ENCODE data around the gene DICER1.

Gene DICER1

DNA sequence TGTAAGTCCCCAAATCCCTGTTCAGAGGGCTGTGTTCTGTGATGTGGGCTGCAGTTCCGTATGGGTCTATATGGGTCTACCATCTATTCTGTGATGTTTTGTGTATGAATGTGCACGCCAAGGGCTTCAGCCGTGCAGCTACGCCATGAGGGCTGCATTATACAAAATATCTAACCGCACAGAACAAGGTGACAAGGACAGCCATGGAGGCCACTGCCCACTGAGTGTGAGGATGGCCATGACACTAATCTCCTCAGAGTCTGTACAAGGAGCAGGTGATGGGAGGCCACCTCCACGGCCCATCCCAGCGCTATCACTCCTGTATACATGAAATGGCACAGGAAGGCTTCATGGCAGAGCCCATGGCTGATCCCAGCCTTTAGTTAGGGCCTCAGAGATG is 102.0 kb downstream of the DICER1 start:
- no peak for DNase-seq

GRCh38 chr14:95054346-95055280 is 102.7 kb downstream of the DICER1 start:
- no peak for DNase-seq

GRCh38 chr14:95052016-95052585 is 105.2 kb downstream of the DICER1 start:
- no peak for DNase-seq

GRCh38 chr14:95049952-95050351 is 107.4 kb downstream of the DICER1 start:
- DNase-seq, result no peak

- DNase-seq, result no peak
These were observed 108.5 kb downstream of the DICER1 start for GRCh38 chr14:95048771-95049312.

DNA sequence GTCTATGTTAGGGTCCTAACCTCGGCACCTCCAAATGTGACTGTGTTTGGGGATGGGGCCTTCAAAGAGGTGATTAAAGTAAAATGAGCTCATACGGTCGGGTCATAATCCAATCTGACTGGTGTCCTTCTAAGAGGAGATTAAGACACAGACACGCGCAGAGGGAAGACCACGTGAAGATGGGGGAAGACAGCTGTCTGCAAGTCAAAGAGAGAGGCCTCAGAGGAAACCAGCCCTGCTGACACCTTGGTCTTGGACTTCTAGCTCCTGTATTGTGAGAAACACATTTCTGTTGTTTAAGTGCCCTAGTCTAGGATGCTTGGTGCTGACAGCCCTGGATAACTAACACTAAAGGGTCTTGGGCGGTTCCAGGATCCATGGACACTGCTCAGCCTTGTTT is 109.6 kb downstream of the DICER1 start:
- DNase-seq, result no peak

GRCh38 chr14:95046711-95047681 is 110.3 kb downstream of the DICER1 start:
- DNase-seq, result no peak

GRCh38 chr14:95045836-95046430 is 111.4 kb downstream of the DICER1 start:
- no peak for DNase-seq

DNA sequence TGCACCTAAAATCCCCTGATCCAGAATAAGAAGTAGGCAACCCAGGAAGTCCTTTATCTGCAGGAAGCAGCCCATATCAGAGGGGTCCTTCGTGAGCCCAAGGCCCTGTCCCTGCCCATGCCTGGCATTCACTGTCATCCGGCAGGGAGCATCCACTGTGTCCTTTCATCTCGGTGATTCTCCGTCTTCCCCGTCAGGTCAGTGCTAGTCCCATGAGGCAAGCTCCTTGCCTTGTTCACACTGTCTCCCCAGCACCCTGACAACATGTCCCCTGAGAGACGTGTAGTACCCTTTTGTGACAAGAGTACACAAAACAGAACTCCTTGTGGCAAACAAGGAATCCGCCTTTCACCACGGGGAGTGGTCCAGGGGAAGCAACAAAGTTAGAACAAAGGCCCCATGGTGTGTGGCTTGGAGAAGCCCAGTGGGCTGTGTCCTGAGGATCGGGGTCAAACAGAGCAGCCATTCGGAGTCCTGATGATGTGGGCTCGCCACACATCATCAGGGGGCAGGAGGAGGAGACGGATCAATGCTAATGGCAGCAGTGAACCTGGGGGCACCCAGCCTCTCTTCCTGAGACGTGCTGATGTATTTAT is 112.1 kb downstream of the DICER1 start:
- DNase-seq, result no peak

DNA sequence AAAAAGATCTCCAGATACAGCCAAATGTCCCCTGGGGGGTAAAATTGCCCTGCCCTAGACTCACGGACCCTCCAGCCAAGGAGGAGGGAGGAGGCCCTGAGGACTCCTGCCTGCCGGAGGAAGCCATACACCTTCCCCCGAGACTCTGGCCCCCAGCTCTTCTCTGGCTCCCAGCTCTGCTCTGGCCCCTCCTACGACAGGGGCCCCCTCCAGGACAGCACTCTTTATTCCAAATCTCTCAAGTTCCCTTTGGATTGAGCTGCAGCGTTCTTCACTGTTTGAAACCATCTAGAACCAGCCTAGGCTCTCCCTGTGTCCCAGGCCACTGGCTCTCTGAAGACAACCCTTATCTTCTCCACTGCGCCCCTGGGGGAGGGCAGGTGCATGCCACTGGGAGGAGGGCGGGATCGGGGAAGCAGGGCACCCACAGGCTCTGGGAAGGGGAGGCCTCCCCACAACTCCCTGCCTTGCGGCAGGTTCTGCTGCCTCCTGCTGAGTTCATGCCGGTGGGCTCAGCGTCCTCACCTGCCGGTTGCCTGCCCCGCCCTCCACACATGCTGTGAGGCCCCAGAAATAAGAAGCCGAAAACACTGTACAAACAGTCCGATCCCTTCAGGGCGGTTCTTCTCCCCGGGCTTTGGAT is 112.7 kb downstream of the DICER1 start:
- no peak for DNase-seq

- DNase-seq, result no peak
These were observed 113.4 kb downstream of the DICER1 start for GRCh38 chr14:95043732-95044462.

- no peak for DNase-seq
These were observed 114.0 kb downstream of the DICER1 start for GRCh38 chr14:95043314-95043713.

DNA sequence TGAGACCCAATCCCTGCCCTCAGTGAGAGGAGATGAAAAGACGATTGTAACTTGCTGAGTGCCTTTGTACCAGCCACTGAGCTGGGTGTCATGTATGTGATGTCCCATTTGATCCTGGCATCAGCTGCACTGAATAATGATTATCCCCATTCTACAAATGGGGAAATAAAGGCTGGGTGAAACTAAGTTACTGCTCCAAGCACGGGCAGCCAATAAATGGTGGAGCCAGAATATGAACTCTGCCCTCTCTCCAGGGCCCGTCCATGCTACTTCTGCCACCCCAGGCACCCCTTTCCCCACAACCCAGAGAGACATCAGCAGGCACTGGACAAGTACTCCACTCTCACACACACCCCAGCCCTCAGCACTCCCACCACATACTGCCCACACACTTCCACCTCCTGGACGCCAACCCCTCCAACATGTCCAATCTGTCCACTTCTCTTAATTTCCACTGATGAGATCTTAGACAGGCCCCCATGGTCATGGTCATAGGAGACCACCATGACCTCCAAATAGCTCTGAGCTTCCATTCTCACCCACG is 115.8 kb downstream of the DICER1 start:
- DNase-seq, result no peak

- DNase-seq, result no peak
These were observed 116.4 kb downstream of the DICER1 start for GRCh38 chr14:95040708-95041476.

DNA sequence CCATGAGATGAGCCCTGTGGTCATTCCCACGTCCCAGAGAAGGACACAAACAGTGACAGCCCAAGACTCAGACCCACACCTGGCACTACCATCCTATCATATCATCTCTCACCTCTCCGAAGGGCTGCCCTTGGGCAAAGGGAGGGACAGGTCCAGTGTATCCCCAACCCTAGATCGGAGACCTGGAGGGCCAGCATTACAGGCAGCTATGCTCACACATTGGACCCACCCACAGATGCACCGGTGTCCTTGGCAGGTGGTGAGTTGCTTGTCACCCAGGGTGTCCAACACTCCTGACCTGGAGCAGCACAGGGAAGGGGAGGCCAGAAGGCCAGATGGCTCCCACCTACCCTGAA is 117.4 kb downstream of the DICER1 start:
- DNase-seq, result no peak

GRCh38 chr14:95039259-95039992 is 117.9 kb downstream of the DICER1 start:
- DNase-seq, result no peak

DNA sequence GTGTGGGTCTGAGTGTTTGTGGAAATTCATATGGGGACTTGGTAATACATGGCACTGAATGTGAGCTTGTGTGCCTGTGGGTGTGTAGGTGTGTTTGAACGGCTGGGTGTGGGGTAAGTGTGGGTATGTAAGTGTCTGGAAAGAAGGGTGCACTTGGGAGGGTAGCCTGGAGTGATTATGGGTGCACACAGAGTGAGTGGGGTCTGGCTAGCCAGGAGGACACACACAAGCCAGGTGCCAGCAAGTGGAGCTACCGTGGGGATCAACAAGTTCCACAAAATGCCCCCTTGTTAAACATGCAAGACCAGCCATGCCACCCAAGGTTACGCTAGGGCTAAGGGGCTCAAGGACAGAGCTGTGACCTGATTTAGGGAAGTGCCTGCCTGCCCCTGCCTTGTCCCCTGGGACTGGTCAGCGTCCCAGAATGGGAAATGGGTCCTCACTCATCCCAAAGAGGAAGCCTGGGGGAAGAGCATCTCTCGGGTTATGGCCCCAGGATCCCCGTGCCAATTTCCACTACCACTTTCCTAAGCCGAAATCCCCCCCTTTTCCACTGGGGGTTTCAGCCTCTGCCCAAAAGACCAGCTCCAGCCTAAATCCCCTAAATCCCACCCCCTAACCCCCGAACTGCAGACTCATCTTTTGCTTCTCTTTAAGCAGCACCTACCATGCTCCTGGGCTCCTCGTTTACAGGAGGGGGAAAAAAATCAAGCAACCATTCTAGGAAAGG is 118.6 kb downstream of the DICER1 start:
- DNase-seq, result no peak

DNA sequence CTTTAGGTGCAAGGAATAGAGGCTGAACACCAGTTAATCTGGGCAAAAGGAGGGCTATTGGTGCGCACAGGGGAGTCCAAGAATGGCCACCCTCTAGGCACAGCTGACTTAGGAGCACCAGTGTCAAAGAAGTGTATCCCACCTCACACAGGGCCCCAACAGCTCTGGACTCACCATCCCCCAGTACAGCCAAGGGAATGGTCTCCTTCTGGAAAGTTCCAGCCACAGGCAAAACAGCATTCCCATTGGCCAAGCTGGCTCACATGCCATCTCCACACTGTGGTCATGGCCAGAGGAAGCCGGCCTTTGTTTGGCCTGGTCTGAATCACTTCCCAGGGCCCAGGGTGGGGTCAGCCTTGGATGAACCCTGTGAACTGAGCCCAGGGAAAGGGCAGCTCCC is 120.1 kb downstream of the DICER1 start:
- DNase-seq, result no peak
